Right lobe of liver (tissue), 6 donors: Measurements from ENCODE around the gene HLF. TPM values are rescaled to one million over a fixed set of nuclear protein-coding genes. Genes with fewer than 3 reads are reported as not detected.
A peak's percentile ranks its signal among the peaks of the same experiment; 100 is the strongest.

Experiments
- ATAC-seq, 4 donors: fragments of 200-7000 bp; cut with Tn5 transposase; one replicate each; pipeline ENCODE4 v1.9.1; 2020; ENCODE audit warnings: mild to moderate bottlenecking in 4 of 4, moderate library complexity in 4 of 4
- DNase-seq, 3 donors: peaks; one replicate each; pipeline ENCODE4 v3.0.0-alpha.2; 2020
- H3K27ac ChIP-seq, 3 donors: fragments of 200-600 bp; one replicate each; pipeline ENCODE4 v1.8.0; 2022
- H3K27me3 ChIP-seq, 2 donors: fragments of 200-600 bp; one replicate each; pipeline ENCODE4 v1.8.0; 2022
- H3K36me3 ChIP-seq, 4 donors: fragments of 200-600 bp; sonication (generic) in 1 of 4; one replicate each; pipeline versions ENCODE4 v1.5.1 to v1.8.0; 2017 to 2022; ENCODE audit warnings: control low read depth in 1 of 4
- H3K4me1 ChIP-seq, 4 donors: fragments of 200-600 bp; sonication (generic) in 1 of 4; one replicate each; pipeline versions ENCODE4 v1.5.1 to v1.8.0; 2017 to 2022; ENCODE audit warnings: control low read depth in 1 of 4
- H3K4me3 ChIP-seq, 3 donors: fragments of 200-600 bp; one replicate each; pipeline ENCODE4 v1.8.0; 2022
- H3K9me3 ChIP-seq, 4 donors: fragments of 200-600 bp; sonication (generic) in 1 of 4; one replicate each; pipeline versions ENCODE4 v1.5.1 to v1.8.0; 2017 to 2022; ENCODE audit warnings: control low read depth in 1 of 4
- CTCF ChIP-seq, 4 donors: fragments of 200-600 bp in 3 of 4; fragments of 450-650 bp in 1 of 4; IDR thresholded peaks; one replicate each; pipeline versions ENCODE4 v1.5.1 to v1.8.0; 2016 to 2022; ENCODE audit warnings: antibody characterized with exemption in 4 of 4, mild to moderate bottlenecking in 2 of 4
- POLR2A ChIP-seq: fragments of 450-650 bp; IDR thresholded peaks from one replicate; pipeline ENCODE4 v1.6.1; 2017; ENCODE audit warnings: antibody characterized with exemption, mild to moderate bottlenecking
- WGBS: methylation state at CpG from one replicate; pipeline ENCODE4 v1.1.6; 2018; ENCODE audit warnings: low coverage, low lambda C conversion rate; ENCODE audit not compliant: insufficient coverage; ENCODE audit errors: missing lambda C conversion rate; 5-methylcytosine and 5-hydroxymethylcytosine counted together
- intact Hi-C, 2 donors: fragments of 100-400 bp; cut with DNase I; formaldehyde crosslinking; loops; one replicate each; pipeline versions ENCODE4 v1.11.2 to v1.14.1; 2022
- total RNA-seq, 6 experiments: library from RNA; depleted of rRNA in 2 of 6; stranded (reverse); fragments of >200 nt in 2 of 6; fragmentation: NEBNext Ultra II Directional in 3 of 6; extraction: Animal tissue kit (Norgen Biotek cat#: 25700) in 3 of 6; gene quantifications; one replicate each; pipeline versions ENCODE4 v1.1.0 to v1.2.4, GENCODE V29; 2016 to 2023
- donor health status: DM: no; HTN: yes; CAD: no.
- donor health status: DM: no; HTN: no; CAD: no.
- donor health status: DM: no; HTN: no; CAD: no.
- donor health status: DM: no; HTN: yes; CAD: no.
- donor health status: DM: no; HTN: yes; CAD: no.

HLF gene
- total RNA-seq, 6 experiments from 2014 or later, result 16.4 to 96.9 (median 42.6) TPM

GRCh38 chr17:55272711-55273578 lies 8.2 kb downstream of the HLF start:
- WGBS, result 14% methylated on average over 7 of the region's 13 CpGs
- DNase-seq (no peak), ATAC-seq (peak in 3 of 4 donors; percentile 9 to 43 (median 15))
- Histone ChIP-seq H3K36me3 (peaks cover 0 to 3% (median 1%) of the 10 kb centered on the region in 4 donors), H3K4me1 (peaks cover 0 to 67% (median 8%) of the 10 kb centered on the region in 4 donors), H3K27ac (peak overlapping the region in 2 of 3 donors; percentile 51 to 82), H3K9me3 (no peaks in the 10 kb centered on the region), H3K4me3 (peak overlapping the region in 2 of 3 donors; percentile 8 to 13), H3K27me3 (no peaks in the 10 kb centered on the region)
- intact Hi-C loops, result no loop called here
- no peak for TF ChIP-seq CTCF (IDR thresholded peaks at IDR 0.05)
- no peak for TF ChIP-seq POLR2A

- intact Hi-C loops, result no loop called here
- peak; percentile 76 to 91 (median 82) for ATAC-seq
- peaks cover 0 to 3% (median 1%) of the 10 kb centered on the region in 4 donors for H3K36me3 ChIP-seq
- TF ChIP-seq CTCF (IDR thresholded peaks at IDR 0.05) (no peak), POLR2A (peak; percentile 48)
- peaks cover 0 to 74% (median 11%) of the 10 kb centered on the region in 4 donors for H3K4me1 ChIP-seq
- peak overlapping the region in 2 of 3 donors; percentile 13 to 33 for H3K4me3 ChIP-seq
- H3K27ac ChIP-seq, result peak overlapping the region; percentile 52 to 82 (median 72)
- no peaks in the 10 kb centered on the region for H3K27me3 ChIP-seq
- WGBS, result 9% methylated on average over 6 of the region's 7 CpGs
- peak; percentile 86 to 94 (median 93) for DNase-seq
- H3K9me3 ChIP-seq, result no peaks in the 10 kb centered on the region
Measured at GRCh38 chr17:55273579-55274354, 9.0 kb downstream of the HLF start.

GRCh38 chr17:55274355-55275255 lies 9.8 kb downstream of the HLF start:
- intact Hi-C loops, result no loop called here
- Histone ChIP-seq H3K9me3 (no peaks in the 10 kb centered on the region), H3K27ac (peak overlapping the region; percentile 52 to 82 (median 72)), H3K36me3 (peaks cover 0 to 3% (median 1%) of the 10 kb centered on the region in 4 donors), H3K27me3 (no peaks in the 10 kb centered on the region), H3K4me3 (peak overlapping the region in 2 of 3 donors; percentile 13 to 33), H3K4me1 (peaks cover 0 to 75% (median 13%) of the 10 kb centered on the region in 4 donors)
- no peak for DNase-seq
- TF ChIP-seq POLR2A (peak; percentile 42), CTCF (IDR thresholded peaks at IDR 0.05) (no peak)
- 27% methylated on average over 6 of the region's 7 CpGs for WGBS
- ATAC-seq, result peak in 3 of 4 donors; percentile 7 to 47 (median 30)
